ENCODE results near the gene PRKAB2. TPM values are rescaled to one million over a fixed set of nuclear protein-coding genes. Genes with fewer than 3 reads are reported as not detected.

Gene PRKAB2
- total and polyA plus RNA-seq, 4 donors: 13.6 to 24.8 (median 14.3) TPM

DNA sequence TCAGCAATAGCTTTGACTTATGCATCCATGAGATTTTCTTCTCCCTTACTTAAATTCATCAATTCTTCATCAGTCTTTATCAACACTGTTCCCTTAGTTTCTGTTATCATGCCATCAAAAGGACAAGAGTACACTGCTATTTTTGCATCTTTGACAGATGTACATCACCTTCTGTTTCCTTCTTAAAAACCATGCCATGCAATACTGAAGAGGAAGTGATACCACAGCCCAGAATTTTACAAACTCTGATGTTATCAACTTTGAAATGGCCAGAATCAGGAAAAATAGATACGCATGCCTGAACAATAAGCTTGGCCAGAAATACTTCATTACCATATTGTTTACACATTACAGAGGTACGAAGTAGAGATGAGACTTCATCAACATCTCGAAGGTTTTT is 31.8 kb upstream of the PRKAB2 start:
- no peaks in the 10 kb centered on the region for H3K27me3 ChIP-seq (ENCODE audit: control insufficient read depth in 4 of 4, insufficient read depth in 4 of 4, low read length in 3 of 4)
- H3K4me3 ChIP-seq (ENCODE audit: low read depth in 1 of 3, low read length in 3 of 3): no peak overlapping the region
- TF ChIP-seq EGR1 (IDR thresholded peaks at IDR 0.05; ENCODE audit: low read depth in 2 of 2): no peak
- TF ChIP-seq GABPA (IDR thresholded peaks at IDR 0.05 in 1 of 2, conservative IDR thresholded peaks at IDR 0.05 in 1 of 2): no peak
- TF ChIP-seq, protein P1, sequence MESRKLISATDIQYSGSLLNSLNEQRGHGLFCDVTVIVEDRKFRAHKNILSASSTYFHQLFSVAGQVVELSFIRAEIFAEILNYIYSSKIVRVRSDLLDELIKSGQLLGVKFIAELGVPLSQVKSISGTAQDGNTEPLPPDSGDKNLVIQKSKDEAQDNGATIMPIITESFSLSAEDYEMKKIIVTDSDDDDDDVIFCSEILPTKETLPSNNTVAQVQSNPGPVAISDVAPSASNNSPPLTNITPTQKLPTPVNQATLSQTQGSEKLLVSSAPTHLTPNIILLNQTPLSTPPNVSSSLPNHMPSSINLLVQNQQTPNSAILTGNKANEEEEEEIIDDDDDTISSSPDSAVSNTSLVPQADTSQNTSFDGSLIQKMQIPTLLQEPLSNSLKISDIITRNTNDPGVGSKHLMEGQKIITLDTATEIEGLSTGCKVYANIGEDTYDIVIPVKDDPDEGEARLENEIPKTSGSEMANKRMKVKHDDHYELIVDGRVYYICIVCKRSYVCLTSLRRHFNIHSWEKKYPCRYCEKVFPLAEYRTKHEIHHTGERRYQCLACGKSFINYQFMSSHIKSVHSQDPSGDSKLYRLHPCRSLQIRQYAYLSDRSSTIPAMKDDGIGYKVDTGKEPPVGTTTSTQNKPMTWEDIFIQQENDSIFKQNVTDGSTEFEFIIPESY (IDR thresholded peaks at IDR 0.05): no peak
- TF ChIP-seq, protein P2, sequence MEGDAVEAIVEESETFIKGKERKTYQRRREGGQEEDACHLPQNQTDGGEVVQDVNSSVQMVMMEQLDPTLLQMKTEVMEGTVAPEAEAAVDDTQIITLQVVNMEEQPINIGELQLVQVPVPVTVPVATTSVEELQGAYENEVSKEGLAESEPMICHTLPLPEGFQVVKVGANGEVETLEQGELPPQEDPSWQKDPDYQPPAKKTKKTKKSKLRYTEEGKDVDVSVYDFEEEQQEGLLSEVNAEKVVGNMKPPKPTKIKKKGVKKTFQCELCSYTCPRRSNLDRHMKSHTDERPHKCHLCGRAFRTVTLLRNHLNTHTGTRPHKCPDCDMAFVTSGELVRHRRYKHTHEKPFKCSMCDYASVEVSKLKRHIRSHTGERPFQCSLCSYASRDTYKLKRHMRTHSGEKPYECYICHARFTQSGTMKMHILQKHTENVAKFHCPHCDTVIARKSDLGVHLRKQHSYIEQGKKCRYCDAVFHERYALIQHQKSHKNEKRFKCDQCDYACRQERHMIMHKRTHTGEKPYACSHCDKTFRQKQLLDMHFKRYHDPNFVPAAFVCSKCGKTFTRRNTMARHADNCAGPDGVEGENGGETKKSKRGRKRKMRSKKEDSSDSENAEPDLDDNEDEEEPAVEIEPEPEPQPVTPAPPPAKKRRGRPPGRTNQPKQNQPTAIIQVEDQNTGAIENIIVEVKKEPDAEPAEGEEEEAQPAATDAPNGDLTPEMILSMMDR (IDR thresholded peaks at IDR 0.05; ENCODE audit: low read depth, low read length, missing input control): no peak
- TF ChIP-seq RAD21 (IDR thresholded peaks at IDR 0.05): no peak
- no peak for TF ChIP-seq HNF4A (conservative IDR thresholded peaks at IDR 0.05)
- TF ChIP-seq FOXA1 (IDR thresholded peaks at IDR 0.05): no peak
- TF ChIP-seq, protein P3, sequence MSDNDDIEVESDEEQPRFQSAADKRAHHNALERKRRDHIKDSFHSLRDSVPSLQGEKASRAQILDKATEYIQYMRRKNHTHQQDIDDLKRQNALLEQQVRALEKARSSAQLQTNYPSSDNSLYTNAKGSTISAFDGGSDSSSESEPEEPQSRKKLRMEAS (IDR thresholded peaks at IDR 0.05): no peak
- no peak for TF ChIP-seq HNF4G (IDR thresholded peaks at IDR 0.05)
- no peak for TF ChIP-seq RXRA (IDR thresholded peaks at IDR 0.05)
- TF ChIP-seq NR2F2 (IDR thresholded peaks at IDR 0.05): no peak
- TF ChIP-seq FOXA2 (IDR thresholded peaks at IDR 0.05): no peak
- TF ChIP-seq SP1 (IDR thresholded peaks at IDR 0.05): no peak
- H3K36me3 ChIP-seq (ENCODE audit: control insufficient read depth in 4 of 4, insufficient read depth in 3 of 4, low read depth in 1 of 4, low read length in 3 of 4): peaks cover 1 to 59% (median 42%) of the 10 kb centered on the region in 4 donors
- no peaks in the 10 kb centered on the region for H3K9me3 ChIP-seq (ENCODE audit: control insufficient read depth in 4 of 4, low read length in 3 of 4)
- WGBS: 90% methylated on average over 3 of the region's 3 CpGs
- no peak overlapping the region for H3K9ac ChIP-seq (ENCODE audit: low read depth in 1 of 2, low read length in 2 of 2)
- no peak for DNase-seq (ENCODE audit: low spot score)
- H3K27ac ChIP-seq (ENCODE audit: low read depth in 1 of 2, low read length in 2 of 2): no peak overlapping the region
- H3K4me1 ChIP-seq (ENCODE audit: control insufficient read depth in 4 of 4, insufficient read depth in 4 of 4, low read length in 3 of 4): peaks cover 0 to 2% (median 0%) of the 10 kb centered on the region in 4 donors

DNA sequence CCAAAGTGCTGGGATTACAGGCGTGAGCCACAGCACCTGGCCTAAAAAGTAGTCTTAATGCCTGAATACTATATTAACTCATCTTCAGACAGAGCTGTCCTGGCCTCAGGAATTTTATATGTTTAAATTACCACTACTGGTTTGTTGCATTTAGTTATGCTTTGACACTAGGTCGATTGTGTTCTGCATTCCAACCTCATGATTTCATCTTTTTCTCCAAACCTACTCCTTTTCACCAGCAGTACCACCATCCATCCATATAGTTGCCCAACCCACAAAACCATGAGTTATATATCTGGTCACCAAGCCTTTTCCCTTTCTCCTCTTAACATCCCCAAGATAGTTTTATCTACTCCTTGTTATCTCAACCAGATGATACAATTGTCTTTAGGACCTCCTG is 30.3 kb upstream of the PRKAB2 start:
- no peaks in the 10 kb centered on the region for H3K9me3 ChIP-seq (ENCODE audit: control insufficient read depth in 4 of 4, low read length in 3 of 4)
- no peak overlapping the region for H3K9ac ChIP-seq (ENCODE audit: low read depth in 1 of 2, low read length in 2 of 2)
- H3K27me3 ChIP-seq (ENCODE audit: control insufficient read depth in 4 of 4, insufficient read depth in 4 of 4, low read length in 3 of 4): no peaks in the 10 kb centered on the region
- no peak overlapping the region for H3K4me3 ChIP-seq (ENCODE audit: low read depth in 1 of 3, low read length in 3 of 3)
- H3K36me3 ChIP-seq (ENCODE audit: control insufficient read depth in 4 of 4, insufficient read depth in 3 of 4, low read depth in 1 of 4, low read length in 3 of 4): peaks cover 1 to 52% (median 36%) of the 10 kb centered on the region in 4 donors
- no peaks in the 10 kb centered on the region for H3K4me1 ChIP-seq (ENCODE audit: control insufficient read depth in 4 of 4, insufficient read depth in 4 of 4, low read length in 3 of 4)
- 76% methylated on average over 2 of the region's 2 CpGs for WGBS
- no peak overlapping the region for H3K27ac ChIP-seq (ENCODE audit: low read depth in 1 of 2, low read length in 2 of 2)
- no peak for DNase-seq (ENCODE audit: low spot score)
- TF ChIP-seq HNF4A (conservative IDR thresholded peaks at IDR 0.05) (no peak), GABPA (IDR thresholded peaks at IDR 0.05 in 1 of 2, conservative IDR thresholded peaks at IDR 0.05 in 1 of 2) (no peak), EGR1 (IDR thresholded peaks at IDR 0.05; ENCODE audit: low read depth in 2 of 2) (no peak), HNF4G (IDR thresholded peaks at IDR 0.05) (no peak), SP1 (IDR thresholded peaks at IDR 0.05) (no peak), NR2F2 (IDR thresholded peaks at IDR 0.05) (no peak), JUND (IDR thresholded peaks at IDR 0.05) (no peak), YY1 (IDR thresholded peaks at IDR 0.05) (no peak)
- TF ChIP-seq, protein P4, sequence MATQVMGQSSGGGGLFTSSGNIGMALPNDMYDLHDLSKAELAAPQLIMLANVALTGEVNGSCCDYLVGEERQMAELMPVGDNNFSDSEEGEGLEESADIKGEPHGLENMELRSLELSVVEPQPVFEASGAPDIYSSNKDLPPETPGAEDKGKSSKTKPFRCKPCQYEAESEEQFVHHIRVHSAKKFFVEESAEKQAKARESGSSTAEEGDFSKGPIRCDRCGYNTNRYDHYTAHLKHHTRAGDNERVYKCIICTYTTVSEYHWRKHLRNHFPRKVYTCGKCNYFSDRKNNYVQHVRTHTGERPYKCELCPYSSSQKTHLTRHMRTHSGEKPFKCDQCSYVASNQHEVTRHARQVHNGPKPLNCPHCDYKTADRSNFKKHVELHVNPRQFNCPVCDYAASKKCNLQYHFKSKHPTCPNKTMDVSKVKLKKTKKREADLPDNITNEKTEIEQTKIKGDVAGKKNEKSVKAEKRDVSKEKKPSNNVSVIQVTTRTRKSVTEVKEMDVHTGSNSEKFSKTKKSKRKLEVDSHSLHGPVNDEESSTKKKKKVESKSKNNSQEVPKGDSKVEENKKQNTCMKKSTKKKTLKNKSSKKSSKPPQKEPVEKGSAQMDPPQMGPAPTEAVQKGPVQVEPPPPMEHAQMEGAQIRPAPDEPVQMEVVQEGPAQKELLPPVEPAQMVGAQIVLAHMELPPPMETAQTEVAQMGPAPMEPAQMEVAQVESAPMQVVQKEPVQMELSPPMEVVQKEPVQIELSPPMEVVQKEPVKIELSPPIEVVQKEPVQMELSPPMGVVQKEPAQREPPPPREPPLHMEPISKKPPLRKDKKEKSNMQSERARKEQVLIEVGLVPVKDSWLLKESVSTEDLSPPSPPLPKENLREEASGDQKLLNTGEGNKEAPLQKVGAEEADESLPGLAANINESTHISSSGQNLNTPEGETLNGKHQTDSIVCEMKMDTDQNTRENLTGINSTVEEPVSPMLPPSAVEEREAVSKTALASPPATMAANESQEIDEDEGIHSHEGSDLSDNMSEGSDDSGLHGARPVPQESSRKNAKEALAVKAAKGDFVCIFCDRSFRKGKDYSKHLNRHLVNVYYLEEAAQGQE (IDR thresholded peaks at IDR 0.05): no peak
- TF ChIP-seq, protein P3 (IDR thresholded peaks at IDR 0.05): no peak
- TF ChIP-seq, protein P1 (IDR thresholded peaks at IDR 0.05): no peak
- TF ChIP-seq, protein P2 (IDR thresholded peaks at IDR 0.05; ENCODE audit: low read depth, low read length, missing input control): no peak
- TF ChIP-seq, protein P5, sequence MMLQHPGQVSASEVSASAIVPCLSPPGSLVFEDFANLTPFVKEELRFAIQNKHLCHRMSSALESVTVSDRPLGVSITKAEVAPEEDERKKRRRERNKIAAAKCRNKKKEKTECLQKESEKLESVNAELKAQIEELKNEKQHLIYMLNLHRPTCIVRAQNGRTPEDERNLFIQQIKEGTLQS (IDR thresholded peaks at IDR 0.05): no peak
